ENCODE data around the gene FLRT2.

The FLRT2 gene

DNA sequence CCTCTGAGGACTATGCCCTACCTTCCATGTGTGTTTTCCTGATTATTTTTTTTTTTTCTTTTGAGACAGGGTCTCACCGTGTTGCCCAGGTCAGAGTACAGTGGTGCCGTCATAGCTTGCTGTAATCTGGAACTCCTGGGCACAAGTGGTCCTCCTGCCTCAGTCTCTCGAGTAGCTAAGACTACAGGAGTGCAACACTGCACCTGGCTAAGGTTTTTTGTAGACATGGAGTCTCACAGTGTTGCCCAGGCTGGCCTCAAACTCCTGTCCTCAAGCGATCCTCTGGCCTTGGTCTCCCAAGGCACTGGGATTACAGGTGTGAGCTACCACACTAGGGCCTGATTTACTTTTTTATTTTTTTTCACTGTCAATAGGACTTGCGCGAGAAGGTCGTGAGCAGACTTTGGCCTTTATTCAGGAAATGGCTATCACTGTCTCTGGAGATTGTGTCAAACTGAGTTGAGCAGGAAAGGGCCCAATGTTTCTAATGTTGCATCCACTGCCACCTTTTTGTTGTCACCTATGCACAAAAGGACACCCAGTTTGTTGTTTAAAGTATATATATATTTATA is 47.7 kb downstream of the FLRT2 start:
- DNase-seq (ENCODE audit: low read depth in 2 of 2) = no peak
- TF ChIP-seq, protein P1, sequence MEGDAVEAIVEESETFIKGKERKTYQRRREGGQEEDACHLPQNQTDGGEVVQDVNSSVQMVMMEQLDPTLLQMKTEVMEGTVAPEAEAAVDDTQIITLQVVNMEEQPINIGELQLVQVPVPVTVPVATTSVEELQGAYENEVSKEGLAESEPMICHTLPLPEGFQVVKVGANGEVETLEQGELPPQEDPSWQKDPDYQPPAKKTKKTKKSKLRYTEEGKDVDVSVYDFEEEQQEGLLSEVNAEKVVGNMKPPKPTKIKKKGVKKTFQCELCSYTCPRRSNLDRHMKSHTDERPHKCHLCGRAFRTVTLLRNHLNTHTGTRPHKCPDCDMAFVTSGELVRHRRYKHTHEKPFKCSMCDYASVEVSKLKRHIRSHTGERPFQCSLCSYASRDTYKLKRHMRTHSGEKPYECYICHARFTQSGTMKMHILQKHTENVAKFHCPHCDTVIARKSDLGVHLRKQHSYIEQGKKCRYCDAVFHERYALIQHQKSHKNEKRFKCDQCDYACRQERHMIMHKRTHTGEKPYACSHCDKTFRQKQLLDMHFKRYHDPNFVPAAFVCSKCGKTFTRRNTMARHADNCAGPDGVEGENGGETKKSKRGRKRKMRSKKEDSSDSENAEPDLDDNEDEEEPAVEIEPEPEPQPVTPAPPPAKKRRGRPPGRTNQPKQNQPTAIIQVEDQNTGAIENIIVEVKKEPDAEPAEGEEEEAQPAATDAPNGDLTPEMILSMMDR (IDR thresholded peaks at IDR 0.05; ENCODE audit: low read depth, low read length) = no peak
- H3K4me3 ChIP-seq (replicated peaks in 1 of 2; ENCODE audit: low read depth in 2 of 2, low read length in 2 of 2) = no peak overlapping the region

DNA sequence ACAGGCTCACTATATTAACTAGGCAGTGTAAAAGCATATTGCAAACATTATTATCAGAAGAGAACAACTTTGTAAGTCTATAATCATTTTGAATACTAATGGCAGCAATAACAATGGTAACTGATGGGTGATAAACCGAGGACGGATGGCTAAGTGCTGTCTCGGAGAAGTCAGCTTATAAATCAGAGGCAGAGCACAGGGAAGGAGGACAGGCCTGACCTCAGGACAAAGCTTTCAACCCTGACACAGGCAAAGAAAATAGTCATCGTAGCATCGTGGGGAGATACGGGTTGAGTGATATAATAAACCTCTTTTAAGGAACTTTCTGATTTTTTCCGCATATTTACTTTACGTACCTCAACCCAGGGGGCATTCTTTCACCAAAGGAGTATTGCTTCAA is 48.4 kb downstream of the FLRT2 start:
- H3K4me3 ChIP-seq (replicated peaks in 1 of 2; ENCODE audit: low read depth in 2 of 2, low read length in 2 of 2) = no peak overlapping the region
- DNase-seq (ENCODE audit: low read depth in 2 of 2) = no peak
- TF ChIP-seq, protein P1 (IDR thresholded peaks at IDR 0.05; ENCODE audit: low read depth, low read length) = no peak

DNA sequence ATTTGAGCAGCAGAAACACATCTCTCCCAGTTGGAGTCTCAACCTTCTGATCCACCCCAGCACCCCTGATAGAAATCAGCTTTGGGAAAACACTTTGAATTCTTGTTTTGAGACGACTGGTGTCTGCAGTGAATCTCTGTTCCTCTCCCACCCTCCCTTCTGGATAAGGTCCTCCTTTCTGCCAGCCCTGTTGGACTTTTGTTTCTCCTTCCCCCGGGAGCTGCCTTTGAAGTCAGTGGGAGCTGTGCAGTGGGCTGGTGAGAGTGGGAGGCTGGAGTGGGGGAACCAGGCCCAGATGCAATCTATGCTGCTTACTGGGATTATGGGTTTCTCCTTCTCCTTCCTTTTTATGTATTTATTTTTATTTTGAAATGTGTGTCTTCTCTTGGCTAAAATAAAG is 49.0 kb downstream of the FLRT2 start:
- no peak for DNase-seq (ENCODE audit: low read depth in 2 of 2)
- H3K4me3 ChIP-seq (replicated peaks in 1 of 2; ENCODE audit: low read depth in 2 of 2, low read length in 2 of 2) = no peak overlapping the region
- TF ChIP-seq, protein P1 (IDR thresholded peaks at IDR 0.05; ENCODE audit: low read depth, low read length) = no peak

DNA sequence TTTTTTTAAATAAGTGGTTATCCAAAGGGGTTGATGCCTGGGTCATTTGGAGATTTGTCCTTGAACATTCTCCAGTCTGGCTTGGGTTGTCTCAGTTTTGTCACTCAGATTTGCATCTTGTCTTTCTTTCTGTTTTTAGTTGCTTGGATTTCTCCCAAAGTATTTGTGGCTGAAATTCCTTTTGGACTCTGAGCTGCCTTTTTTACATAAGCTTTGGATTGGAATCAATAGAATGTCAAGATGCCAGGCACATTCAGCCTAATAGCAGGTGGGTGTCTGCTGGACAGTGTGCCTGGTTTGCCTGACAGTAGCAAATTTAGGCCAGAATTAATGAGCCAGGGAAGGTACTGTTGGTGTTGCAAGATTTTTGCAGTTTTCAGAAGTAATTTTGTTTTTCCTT is 50.0 kb downstream of the FLRT2 start:
- H3K4me3 ChIP-seq (replicated peaks in 1 of 2; ENCODE audit: low read depth in 2 of 2, low read length in 2 of 2) = no peak overlapping the region
- no peak for DNase-seq (ENCODE audit: low read depth in 2 of 2)
- TF ChIP-seq, protein P1 (IDR thresholded peaks at IDR 0.05; ENCODE audit: low read depth, low read length) = no peak

DNA sequence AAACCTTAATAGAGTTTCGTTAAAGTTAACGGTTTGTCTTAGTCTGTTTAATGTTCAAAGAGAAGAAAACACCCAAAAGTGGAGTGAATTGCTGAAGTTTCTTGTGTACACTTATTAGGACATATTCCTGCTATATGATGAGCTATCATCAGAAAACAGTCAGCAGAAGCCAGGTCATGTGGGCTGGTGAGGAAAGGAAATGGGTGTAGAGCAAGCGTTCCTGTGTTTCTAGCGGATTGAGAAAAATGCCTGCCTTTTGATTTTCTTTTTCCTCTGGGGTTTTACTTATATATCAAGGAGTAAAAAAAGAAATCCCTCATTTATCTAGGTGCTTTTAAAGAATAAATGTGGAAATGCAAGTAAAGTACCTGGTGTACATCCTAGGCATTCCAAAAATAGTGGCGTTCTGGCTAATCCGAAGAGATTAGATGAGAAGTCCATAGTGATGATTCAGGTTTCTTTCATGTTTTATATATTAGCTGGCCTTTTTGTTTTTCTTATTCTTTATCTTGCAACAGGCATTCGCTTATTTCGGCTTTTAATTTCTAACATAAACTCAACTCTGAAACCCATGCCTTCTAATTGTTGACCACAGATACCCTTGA is 50.7 kb downstream of the FLRT2 start:
- H3K4me3 ChIP-seq (replicated peaks in 1 of 2; ENCODE audit: low read depth in 2 of 2, low read length in 2 of 2) = no peak overlapping the region
- DNase-seq (ENCODE audit: low read depth in 2 of 2) = peak; percentile 62 to 69
- TF ChIP-seq, protein P1 (IDR thresholded peaks at IDR 0.05; ENCODE audit: low read depth, low read length) = no peak

DNA sequence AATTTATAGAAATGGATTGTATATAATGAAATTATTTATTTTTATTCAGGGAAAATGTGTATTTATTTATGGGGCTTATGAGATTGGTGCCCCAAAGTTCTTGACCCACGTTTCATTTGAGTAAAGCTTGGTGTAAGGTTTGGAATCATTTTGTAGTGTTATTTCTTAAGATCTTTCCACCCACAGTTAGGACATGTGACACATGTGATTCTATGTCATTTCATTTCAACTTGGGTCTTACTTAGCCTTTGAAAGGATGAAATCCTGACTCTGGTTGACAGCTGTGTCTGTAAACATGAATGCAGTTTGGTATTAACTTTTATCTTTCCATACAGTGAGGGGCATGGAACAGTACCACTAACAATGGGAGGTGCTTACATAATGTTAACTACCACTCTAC is 51.7 kb downstream of the FLRT2 start:
- TF ChIP-seq, protein P1 (IDR thresholded peaks at IDR 0.05; ENCODE audit: low read depth, low read length) = no peak
- H3K4me3 ChIP-seq (replicated peaks in 1 of 2; ENCODE audit: low read depth in 2 of 2, low read length in 2 of 2) = no peak overlapping the region
- no peak for DNase-seq (ENCODE audit: low read depth in 2 of 2)

DNA sequence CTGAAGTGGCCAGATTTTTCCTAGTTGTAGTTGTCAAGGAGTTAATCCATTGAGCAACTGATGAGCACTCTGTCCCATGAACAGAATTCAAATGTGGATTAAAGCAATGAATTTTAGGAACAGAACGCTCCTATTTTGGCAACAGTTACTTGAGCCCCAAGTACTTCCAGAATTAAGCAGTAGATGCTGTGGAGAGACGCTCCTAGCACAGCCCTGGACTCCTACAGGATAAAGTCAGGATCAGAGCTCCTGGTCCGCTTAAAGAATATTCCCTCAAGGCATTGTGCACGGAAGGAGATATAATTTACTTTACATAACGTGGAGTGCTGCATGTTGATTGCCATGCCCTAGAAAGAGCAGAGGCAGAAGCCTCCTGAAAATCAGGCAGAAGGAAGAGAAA is 53.4 kb downstream of the FLRT2 start:
- no peak overlapping the region for H3K4me3 ChIP-seq (replicated peaks in 1 of 2; ENCODE audit: low read depth in 2 of 2, low read length in 2 of 2)
- TF ChIP-seq, protein P1 (IDR thresholded peaks at IDR 0.05; ENCODE audit: low read depth, low read length) = no peak
- DNase-seq (ENCODE audit: low read depth in 2 of 2) = no peak
